H1 (cell line): ENCODE measurements around the gene LAMTOR5. TPM values are rescaled to one million over a fixed set of nuclear protein-coding genes. Genes with fewer than 3 reads are reported as not detected.

Experiments
- CTCF ChIA-PET: fragments of 300-600 bp; sonication (Branson Sonifier 250); formaldehyde crosslinking; loops from one replicate; lab custom pipeline; 2021; ENCODE audit not compliant: partially characterized antibody; lab: Charles Lee
- POLR2A ChIA-PET: fragments of 300-600 bp; sonication (Branson Sonifier 250); formaldehyde crosslinking; loops from one replicate; lab custom pipeline; 2021; ENCODE audit warnings: inconsistent platforms; ENCODE audit not compliant: partially characterized antibody; lab: Charles Lee
- DNase-seq, 2 experiments: peaks; one replicate each; pipeline versions ENCODE4 v3.0.0 to v3.0.0-alpha.2; 2010 to 2022; ENCODE audit warnings: low spot score in 2 of 2, low read depth in 1 of 2, mixed read lengths in 1 of 2
- FAIRE-seq: peaks from 2 replicates; lab custom pipeline; 2011; peaks lifted over from hg19 to GRCh38; lab: Jason Lieb, UNC
- H2AFZ ChIP-seq: 2 replicates; pipeline ENCODE4 v1.8.1; 2012; ENCODE audit warnings: low read length, inconsistent platforms
- H2AK5ac ChIP-seq: 2 replicates; pipeline ENCODE4 v1.6.1; 2013; ENCODE audit warnings: low read depth, low read length
- H2BK120ac ChIP-seq: replicated peaks from 2 replicates; pipeline ENCODE3; 2013; ENCODE audit warnings: low read depth, low read length, inconsistent platforms
- H2BK12ac ChIP-seq: 2 replicates; pipeline ENCODE4 v1.6.1; 2013; ENCODE audit warnings: low read depth, low read length
- H2BK15ac ChIP-seq: 2 replicates; pipeline ENCODE4 v1.6.1; 2013; ENCODE audit warnings: low read length
- H2BK20ac ChIP-seq: 2 replicates; pipeline ENCODE4 v1.6.1; 2013; ENCODE audit warnings: low read length
- H2BK5ac ChIP-seq: 2 replicates; pipeline ENCODE4 v1.6.1; 2013; ENCODE audit warnings: low read depth, low read length
- H3K14ac ChIP-seq: 2 replicates; pipeline ENCODE4 v1.6.1; 2013; ENCODE audit warnings: inconsistent platforms; ENCODE audit not compliant: insufficient read length
- H3K18ac ChIP-seq: 2 replicates; pipeline ENCODE4 v1.6.1; 2013; ENCODE audit warnings: low read length; ENCODE audit errors: extremely low read depth
- H3K23ac ChIP-seq: 2 replicates; pipeline ENCODE4 v1.6.1; 2013; ENCODE audit warnings: inconsistent platforms; ENCODE audit not compliant: insufficient read length
- H3K23me2 ChIP-seq: 2 replicates; pipeline ENCODE4 v1.6.1; 2013; ENCODE audit warnings: low read depth, low read length
- H3K27ac ChIP-seq: 2 replicates; pipeline ENCODE4 v1.6.1; 2011; ENCODE audit warnings: low read depth, low read length, inconsistent platforms
- H3K27me3 ChIP-seq, 4 experiments: replicated peaks in 1 of 4; 1 replicate in 1 of 4; 2 replicates in 3 of 4; pipeline versions ENCODE4 v1.6.1 to v1.8.1; 2011 to 2013; ENCODE audit warnings: low read length in 3 of 4, mild to moderate bottlenecking in 3 of 4, inconsistent platforms in 2 of 4, mixed read lengths in 2 of 4, moderate library complexity in 1 of 4; ENCODE audit not compliant: control insufficient read depth in 3 of 4, insufficient read depth in 3 of 4; ENCODE audit errors: extremely low read depth in 1 of 4
- H3K36me3 ChIP-seq, 4 experiments: 2 replicates each; pipeline versions ENCODE4 v1.6.1 to v1.8.1; 2011 to 2013; ENCODE audit warnings: mild to moderate bottlenecking in 4 of 4, low read length in 3 of 4, moderate library complexity in 2 of 4, control low read depth in 1 of 4, inconsistent platforms in 1 of 4; ENCODE audit not compliant: insufficient read depth in 4 of 4, control insufficient read depth in 2 of 4
- H3K4ac ChIP-seq: replicated peaks from 2 replicates; pipeline ENCODE3; 2013; ENCODE audit warnings: low read length, low read depth, mixed read lengths, inconsistent platforms; ENCODE audit not compliant: insufficient read length
- H3K4me1 ChIP-seq, 4 experiments: replicated peaks in 1 of 4; 1 replicate in 1 of 4; 2 replicates in 3 of 4; pipeline versions ENCODE4 v1.6.1 to v1.8.1; 2011 to 2013; ENCODE audit warnings: low read length in 3 of 4, inconsistent platforms in 2 of 4, mixed read lengths in 1 of 4; ENCODE audit not compliant: insufficient read depth in 4 of 4, control insufficient read depth in 3 of 4
- H3K4me2 ChIP-seq, 2 experiments: 2 replicates each; pipeline versions ENCODE4 v1.6.1 to v1.8.1; 2011 to 2013; ENCODE audit warnings: low read depth in 2 of 2, low read length in 2 of 2, control low read depth in 1 of 2, inconsistent platforms in 1 of 2, mild to moderate bottlenecking in 1 of 2; ENCODE audit not compliant: insufficient read depth in 1 of 2
- H3K4me3 ChIP-seq, 4 experiments: fragments of 200-600, 300-600 bp in 1 of 4; sonication (generic), shearing (Covaris generic), sonication (Bioruptor Twin) in 1 of 4; 2 replicates each; pipeline versions ENCODE4 v1.5.1 to v1.8.1; 2011 to 2016; ENCODE audit warnings: low read length in 4 of 4, low read depth in 3 of 4, control low read depth in 2 of 4, inconsistent platforms in 2 of 4, mild to moderate bottlenecking in 2 of 4, mixed read lengths in 1 of 4, moderate library complexity in 1 of 4; ENCODE audit not compliant: insufficient read depth in 2 of 4; ENCODE audit errors: extremely low read depth in 1 of 4
- H3K56ac ChIP-seq: replicated peaks from 2 replicates; pipeline ENCODE3; 2013; ENCODE audit warnings: low read depth, mild to moderate bottlenecking, mixed read lengths, low read length, inconsistent platforms; ENCODE audit not compliant: insufficient read length
- H3K79me1 ChIP-seq: 2 replicates; pipeline ENCODE4 v1.6.1; 2013; ENCODE audit warnings: low read depth, low read length, control low read depth
- H3K79me2 ChIP-seq, 2 experiments: 2 replicates each; pipeline versions ENCODE4 v1.6.1 to v1.8.1; 2012 to 2013; ENCODE audit warnings: low read length in 2 of 2, mild to moderate bottlenecking in 2 of 2, inconsistent platforms in 1 of 2; ENCODE audit not compliant: insufficient read depth in 2 of 2, control insufficient read depth in 1 of 2
- H3K9ac ChIP-seq, 4 experiments: replicated peaks in 1 of 4; 1 replicate in 1 of 4; 2 replicates in 3 of 4; pipeline versions ENCODE4 v1.6.1 to v1.8.1; 2011 to 2013; ENCODE audit warnings: low read depth in 3 of 4, low read length in 3 of 4, control low read depth in 2 of 4, mild to moderate bottlenecking in 2 of 4, moderate library complexity in 2 of 4, inconsistent platforms in 1 of 4; ENCODE audit errors: extremely low read depth in 1 of 4
- H3K9me3 ChIP-seq, 2 experiments: 2 replicates each; pipeline versions ENCODE4 v1.6.1 to v1.8.1; 2012 to 2013; ENCODE audit warnings: mild to moderate bottlenecking in 2 of 2, moderate library complexity in 2 of 2, control low read depth in 1 of 2, inconsistent platforms in 1 of 2, low read depth in 1 of 2, low read length in 1 of 2, mixed read lengths in 1 of 2; ENCODE audit not compliant: insufficient read depth in 2 of 2
- H4K20me1 ChIP-seq, 2 experiments: replicated peaks in 1 of 2; 2 replicates each; pipeline versions ENCODE3 to v1.8.1; 2011 to 2013; ENCODE audit warnings: inconsistent platforms in 2 of 2, low read length in 2 of 2, mild to moderate bottlenecking in 1 of 2; ENCODE audit not compliant: insufficient read depth in 2 of 2, control insufficient read depth in 1 of 2
- H4K5ac ChIP-seq: 2 replicates; pipeline ENCODE4 v1.6.1; 2013; ENCODE audit warnings: low read length, low read depth, mixed read lengths, inconsistent platforms; ENCODE audit not compliant: insufficient read length
- H4K8ac ChIP-seq: 2 replicates; pipeline ENCODE4 v1.8.0; 2013; ENCODE audit warnings: mild to moderate bottlenecking, moderate library complexity, low read length, inconsistent platforms; ENCODE audit not compliant: insufficient read depth; ENCODE audit errors: extremely low read depth
- H4K91ac ChIP-seq: replicated peaks from 2 replicates; pipeline ENCODE3; 2013; ENCODE audit warnings: low read length, mixed read lengths, inconsistent platforms; ENCODE audit not compliant: insufficient read length
- BACH1 ChIP-seq: IDR thresholded peaks from 2 replicates; pipeline ENCODE4 v1.6.1; 2012; ENCODE audit warnings: low read length, improper control_type of control experiment
- CBX5 ChIP-seq: fragments of 300-800, 300-1000 bp; sonication (generic); IDR thresholded peaks from 2 replicates; pipeline ENCODE4 v1.7.1; 2016; ENCODE audit warnings: antibody characterized with exemption, low read length, low read depth
- CEBPB ChIP-seq: IDR thresholded peaks from 2 replicates; pipeline ENCODE4 v1.6.1; 2012; ENCODE audit warnings: low read depth, low read length
- CREB1 ChIP-seq: IDR thresholded peaks from 2 replicates; pipeline ENCODE4 v1.6.1; 2012; ENCODE audit warnings: inconsistent platforms
- CTBP2 ChIP-seq: IDR thresholded peaks from 2 replicates; pipeline ENCODE4 v1.7.0; 2011; ENCODE audit warnings: borderline replicate concordance, mild to moderate bottlenecking, moderate library complexity, mixed read lengths, low read length; ENCODE audit not compliant: insufficient read depth, insufficient read length
- E2F6 ChIP-seq: IDR thresholded peaks from 2 replicates; pipeline ENCODE4 v1.6.1; 2012; ENCODE audit warnings: inconsistent platforms
- JUN ChIP-seq: IDR thresholded peaks from 2 replicates; pipeline ENCODE4 v1.6.1; 2011; ENCODE audit warnings: low read depth, mild to moderate bottlenecking, improper control_type of control experiment, low read length
- POU5F1 ChIP-seq: IDR thresholded peaks from 2 replicates; pipeline ENCODE4 v1.6.1; 2011; ENCODE audit warnings: low read depth, mild to moderate bottlenecking, low read length, moderate library complexity
- RBBP5 ChIP-seq: IDR thresholded peaks from 2 replicates; pipeline ENCODE4 v1.7.1; 2012; ENCODE audit warnings: low read depth, mild to moderate bottlenecking, inconsistent platforms, low read length, moderate library complexity, borderline replicate concordance
- RXRA ChIP-seq: IDR thresholded peaks from 2 replicates; pipeline ENCODE4 v1.6.1; 2011; ENCODE audit warnings: low read depth, mild to moderate bottlenecking, low read length, moderate library complexity; ENCODE audit not compliant: insufficient read depth
- SIX5 ChIP-seq: IDR thresholded peaks from 2 replicates; pipeline ENCODE4 v1.6.1; 2011; ENCODE audit warnings: mild to moderate bottlenecking, low read depth, low read length
- SP4 ChIP-seq: IDR thresholded peaks from 2 replicates; pipeline ENCODE4 v1.6.1; 2012; ENCODE audit warnings: low read length, inconsistent platforms
- SUZ12 ChIP-seq: fragments of 200-600 bp; sonication (generic); IDR thresholded peaks from 2 replicates; pipeline ENCODE4 v1.6.1; 2012; ENCODE audit warnings: mild to moderate bottlenecking, inconsistent platforms, low read length, moderate library complexity, mixed read lengths
- TBP ChIP-seq: IDR thresholded peaks from 2 replicates; pipeline ENCODE4 v1.6.1; 2011; ENCODE audit warnings: low read depth, low read length, improper control_type of control experiment
- ZNF274 ChIP-seq: IDR thresholded peaks from 2 replicates; pipeline ENCODE4 v1.7.0; 2012; ENCODE audit warnings: low read length, borderline replicate concordance; ENCODE audit errors: extremely low read depth
- WGBS, 2 experiments: shearing (Covaris generic) in 1 of 2; methylation state at CpG; one replicate each; pipeline versions ENCODE4 v1.1.6 to v1.1.7; 2013 to 2015; ENCODE audit warnings: low lambda C conversion rate in 2 of 2, mixed read lengths in 2 of 2, inconsistent platforms in 1 of 2, low coverage in 1 of 2, missing lambda C conversion rate in 1 of 2; ENCODE audit not compliant: insufficient replicate concordance in 2 of 2, insufficient coverage in 1 of 2, insufficient read length in 1 of 2; ENCODE audit errors: extremely low coverage in 1 of 2, missing lambda C conversion rate in 1 of 2; 5-methylcytosine and 5-hydroxymethylcytosine counted together
- polyA plus RNA-seq, 7 experiments: library from polyadenylated mRNA; depleted of rRNA in 3 of 7; stranded (reverse) in 5 of 7; unstranded in 2 of 7; fragments of >200 nt in 5 of 7; fragments of 200-250 nt in 2 of 7; gene quantifications; 1 replicate in 5 of 7; 2 replicates in 1 of 7; 4 replicates in 1 of 7; pipeline versions ENCODE4 v1.2.1 to v1.2.3, GENCODE V29; 2011 to 2013; ENCODE audit warnings: missing spikeins in 2 of 7, mixed read lengths in 2 of 7
- total RNA-seq: library from RNA; stranded (reverse); fragmentation: NEBNext Ultra II Directional; extraction: Animal tissue kit (Norgen Biotek cat#: 25700); gene quantifications from 2 replicates; pipeline ENCODE4 v1.2.1, GENCODE V29; 2021

The LAMTOR5 gene
- total and polyA plus RNA-seq, 2 of the 8 experiments (the other 6 are each of a cell fraction or from before 2014, with no cell fraction given), result 84.4 to 297 TPM

GRCh38 chr1:110457206-110457605, 49.7 kb upstream of the LAMTOR5 start:
- H2AFZ ChIP-seq, result no peak overlapping the region
- H3K56ac ChIP-seq, result no peak overlapping the region
- no peak overlapping the region for H2BK20ac ChIP-seq
- no peak overlapping the region for H3K9ac ChIP-seq
- DNase-seq, result no peak
- H3K79me2 ChIP-seq, result no peaks in the 10 kb centered on the region
- H2BK120ac ChIP-seq, result no peak overlapping the region
- H3K23ac ChIP-seq, result no peak overlapping the region
- CTCF ChIA-PET, result interaction anchor here (0.9 to 35.1 kb wide), 9 partner anchors 8 to 400 kb away, joined by 3 to 828 read pairs (median 22); partner anchors contain the start of genes KCNC4 and LAMTOR5
- no peak overlapping the region for H3K4me2 ChIP-seq
- no peak overlapping the region for H3K4me3 ChIP-seq
- no peak overlapping the region for H2BK12ac ChIP-seq
- H3K23me2 ChIP-seq, result no peaks in the 10 kb centered on the region
- H2BK5ac ChIP-seq, result no peak overlapping the region
- no peaks in the 10 kb centered on the region for H3K27me3 ChIP-seq
- POLR2A ChIA-PET, result interaction anchor here (0.6 to 1.1 kb wide), 2 partner anchors 49 to 194 kb away, joined by 3 read pairs; no protein-coding TSS in a partner anchor
- H2BK15ac ChIP-seq, result no peak overlapping the region
- no peak overlapping the region for H3K27ac ChIP-seq
- no peak for FAIRE-seq
- H2AK5ac ChIP-seq, result no peak overlapping the region
- H4K8ac ChIP-seq, result no peak overlapping the region
- H3K14ac ChIP-seq, result no peak overlapping the region
- no peaks in the 10 kb centered on the region for H3K9me3 ChIP-seq
- no peak overlapping the region for H3K4ac ChIP-seq
- no peaks in the 10 kb centered on the region for H4K20me1 ChIP-seq
- H3K36me3 ChIP-seq, result no peaks in the 10 kb centered on the region
- H3K79me1 ChIP-seq, result no peaks in the 10 kb centered on the region
- no peak overlapping the region for H4K5ac ChIP-seq
- H4K91ac ChIP-seq, result no peak overlapping the region
- H3K18ac ChIP-seq, result no peak overlapping the region
- 72% methylated on average over 5 of the region's 5 CpGs; no CpG with 5 or more reads in 1 of the 2 experiments for WGBS, 2 experiments
- peaks cover 0 to 2% (median 0%) of the 10 kb centered on the region in 4 experiments; a peak in 2 of 7 replicates for H3K4me1 ChIP-seq
- TF ChIP-seq TBP (no peak), ZNF274 (no peak), RXRA (no peak), CEBPB (no peak), POU5F1 (no peak), SIX5 (no peak), E2F6 (no peak), JUN (no peak), SUZ12 (no peak), CREB1 (no peak), CTBP2 (no peak), RBBP5 (no peak), BACH1 (no peak), SP4 (no peak), CBX5 (no peak)
